ENCODE results near the gene LIPC.

Gene LIPC

GRCh38 chr15:58532126-58532525, 100.3 kb downstream of the LIPC start:
- no peak for DNase-seq (ENCODE audit: low read depth in 1 of 2, low spot score in 1 of 2)

- no peak for DNase-seq (ENCODE audit: low read depth in 1 of 2, low spot score in 1 of 2)
Measured at GRCh38 chr15:58534556-58534955, 102.8 kb downstream of the LIPC start.

- no peak for DNase-seq (ENCODE audit: low read depth in 1 of 2, low spot score in 1 of 2)
Measured at GRCh38 chr15:58535337-58535736, 103.5 kb downstream of the LIPC start.

GRCh38 chr15:58535894-58536293, 104.1 kb downstream of the LIPC start:
- DNase-seq (ENCODE audit: low read depth in 1 of 2, low spot score in 1 of 2), result no peak

- no peak for DNase-seq (ENCODE audit: low read depth in 1 of 2, low spot score in 1 of 2)
Measured at GRCh38 chr15:58536414-58536813, 104.6 kb downstream of the LIPC start.

GRCh38 chr15:58537033-58537432, 105.2 kb downstream of the LIPC start:
- DNase-seq (ENCODE audit: low read depth in 1 of 2, low spot score in 1 of 2), result no peak

GRCh38 chr15:58538225-58538727, 106.5 kb downstream of the LIPC start:
- no peak for DNase-seq (ENCODE audit: low read depth in 1 of 2, low spot score in 1 of 2)

GRCh38 chr15:58538901-58539300, 107.1 kb downstream of the LIPC start:
- DNase-seq (ENCODE audit: low read depth in 1 of 2, low spot score in 1 of 2), result no peak

GRCh38 chr15:58539548-58539947, 107.8 kb downstream of the LIPC start:
- DNase-seq (ENCODE audit: low read depth in 1 of 2, low spot score in 1 of 2), result no peak

- DNase-seq (ENCODE audit: low read depth in 1 of 2, low spot score in 1 of 2), result no peak
Measured at GRCh38 chr15:58541410-58542087, 109.8 kb downstream of the LIPC start.

GRCh38 chr15:58543664-58544335, 112.0 kb downstream of the LIPC start:
- DNase-seq (ENCODE audit: low read depth in 1 of 2, low spot score in 1 of 2), result no peak

- DNase-seq (ENCODE audit: low read depth in 1 of 2, low spot score in 1 of 2), result no peak
Measured at GRCh38 chr15:58544756-58545155, 113.0 kb downstream of the LIPC start.

- DNase-seq (ENCODE audit: low read depth in 1 of 2, low spot score in 1 of 2), result no peak
Measured at GRCh38 chr15:58545307-58546065, 113.7 kb downstream of the LIPC start.

GRCh38 chr15:58546066-58546591, 114.3 kb downstream of the LIPC start:
- DNase-seq (ENCODE audit: low read depth in 1 of 2, low spot score in 1 of 2), result no peak

- DNase-seq (ENCODE audit: low read depth in 1 of 2, low spot score in 1 of 2), result no peak
Measured at GRCh38 chr15:58546635-58547627, 115.1 kb downstream of the LIPC start.

- DNase-seq (ENCODE audit: low read depth in 1 of 2, low spot score in 1 of 2), result no peak
Measured at GRCh38 chr15:58547628-58548307, 116.0 kb downstream of the LIPC start.

- DNase-seq (ENCODE audit: low read depth in 1 of 2, low spot score in 1 of 2), result no peak
Measured at GRCh38 chr15:58548308-58549012, 116.7 kb downstream of the LIPC start.

- no peak for DNase-seq (ENCODE audit: low read depth in 1 of 2, low spot score in 1 of 2)
Measured at GRCh38 chr15:58549013-58549784, 117.4 kb downstream of the LIPC start.

GRCh38 chr15:58549785-58550074, 117.9 kb downstream of the LIPC start:
- DNase-seq (ENCODE audit: low read depth in 1 of 2, low spot score in 1 of 2), result no peak

Data from activated T-helper 1 cell treated with anti-CD3 and anti-CD28 coated beads, Interleukin-2, amount 50 U/mL, for 16 hours (primary cell).